Measurements from ENCODE around the gene AATF.

GRCh38 chr17:37047631-37048104 is 98.9 kb downstream of the AATF start:
- TF ChIP-seq CTCF (IDR thresholded peaks at IDR 0.05) (peak; percentile 76 to 91 (median 84)), POLR2A (IDR thresholded peaks at IDR 0.05) (no peak)
